Chondrocyte (in vitro differentiated cells): ENCODE data around the gene ECE1. TPM values are rescaled to one million over a fixed set of nuclear protein-coding genes. Genes with fewer than 3 reads are reported as not detected.

ENCODE experiments used
- DNase-seq: peaks from one replicate; pipeline ENCODE4 v3.0.0; 2021; ENCODE audit warnings: mixed read lengths, low spot score
- H3K27ac Mint-ChIP-seq: one replicate; pipeline ENCODE4 v1.8.0; 2021; ENCODE audit warnings: mild to moderate bottlenecking, moderate library complexity, mixed read lengths; ENCODE audit not compliant: unreplicated experiment
- H3K27me3 Mint-ChIP-seq: 2 replicates; pipeline ENCODE4 v1.8.0; 2021; ENCODE audit warnings: low read depth, mixed read lengths
- H3K36me3 Mint-ChIP-seq: 2 replicates; pipeline ENCODE4 v1.8.0; 2021; ENCODE audit warnings: low read depth, mixed read lengths
- H3K4me1 Mint-ChIP-seq: 2 replicates; pipeline ENCODE4 v1.8.0; 2021; ENCODE audit warnings: low read depth, mild to moderate bottlenecking, mixed read lengths
- H3K4me3 Mint-ChIP-seq: one replicate; pipeline ENCODE4 v1.8.0; 2021; ENCODE audit warnings: mild to moderate bottlenecking, moderate library complexity, mixed read lengths; ENCODE audit not compliant: unreplicated experiment
- H3K9me3 Mint-ChIP-seq: 2 replicates; pipeline ENCODE4 v1.8.0; 2021; ENCODE audit warnings: low read depth, mixed read lengths
- total RNA-seq: library from RNA; stranded (reverse); gene quantifications from 3 replicates; pipeline ENCODE4 v1.2.1, GENCODE V29; 2021
- TF ChIP-seq, protein P1 (sequence below): fragments of 200-600 bp; sonication (generic); IDR thresholded peaks from 2 replicates; pipeline ENCODE4 v1.5.0; 2021; ENCODE audit warnings: antibody characterized with exemption, mild to moderate bottlenecking, moderate library complexity

The ECE1 gene
- total RNA-seq, 1 donor from 2014 or later: 98.5 TPM

GRCh38 chr1:21258331-21259134 is 31.7 kb downstream of the ECE1 start:
- DNase-seq: no peak
- TF ChIP-seq, protein P1, sequence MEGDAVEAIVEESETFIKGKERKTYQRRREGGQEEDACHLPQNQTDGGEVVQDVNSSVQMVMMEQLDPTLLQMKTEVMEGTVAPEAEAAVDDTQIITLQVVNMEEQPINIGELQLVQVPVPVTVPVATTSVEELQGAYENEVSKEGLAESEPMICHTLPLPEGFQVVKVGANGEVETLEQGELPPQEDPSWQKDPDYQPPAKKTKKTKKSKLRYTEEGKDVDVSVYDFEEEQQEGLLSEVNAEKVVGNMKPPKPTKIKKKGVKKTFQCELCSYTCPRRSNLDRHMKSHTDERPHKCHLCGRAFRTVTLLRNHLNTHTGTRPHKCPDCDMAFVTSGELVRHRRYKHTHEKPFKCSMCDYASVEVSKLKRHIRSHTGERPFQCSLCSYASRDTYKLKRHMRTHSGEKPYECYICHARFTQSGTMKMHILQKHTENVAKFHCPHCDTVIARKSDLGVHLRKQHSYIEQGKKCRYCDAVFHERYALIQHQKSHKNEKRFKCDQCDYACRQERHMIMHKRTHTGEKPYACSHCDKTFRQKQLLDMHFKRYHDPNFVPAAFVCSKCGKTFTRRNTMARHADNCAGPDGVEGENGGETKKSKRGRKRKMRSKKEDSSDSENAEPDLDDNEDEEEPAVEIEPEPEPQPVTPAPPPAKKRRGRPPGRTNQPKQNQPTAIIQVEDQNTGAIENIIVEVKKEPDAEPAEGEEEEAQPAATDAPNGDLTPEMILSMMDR: no peak
- peaks cover 23% of the 10 kb centered on the region for H3K36me3 Mint-ChIP-seq
- no peaks in the 10 kb centered on the region for H3K9me3 Mint-ChIP-seq
- no peak overlapping the region for H3K4me3 Mint-ChIP-seq
- H3K27me3 Mint-ChIP-seq: no peaks in the 10 kb centered on the region
- peaks cover 52% of the 10 kb centered on the region for H3K4me1 Mint-ChIP-seq
- peak overlapping the region; percentile 22 for H3K27ac Mint-ChIP-seq

DNA sequence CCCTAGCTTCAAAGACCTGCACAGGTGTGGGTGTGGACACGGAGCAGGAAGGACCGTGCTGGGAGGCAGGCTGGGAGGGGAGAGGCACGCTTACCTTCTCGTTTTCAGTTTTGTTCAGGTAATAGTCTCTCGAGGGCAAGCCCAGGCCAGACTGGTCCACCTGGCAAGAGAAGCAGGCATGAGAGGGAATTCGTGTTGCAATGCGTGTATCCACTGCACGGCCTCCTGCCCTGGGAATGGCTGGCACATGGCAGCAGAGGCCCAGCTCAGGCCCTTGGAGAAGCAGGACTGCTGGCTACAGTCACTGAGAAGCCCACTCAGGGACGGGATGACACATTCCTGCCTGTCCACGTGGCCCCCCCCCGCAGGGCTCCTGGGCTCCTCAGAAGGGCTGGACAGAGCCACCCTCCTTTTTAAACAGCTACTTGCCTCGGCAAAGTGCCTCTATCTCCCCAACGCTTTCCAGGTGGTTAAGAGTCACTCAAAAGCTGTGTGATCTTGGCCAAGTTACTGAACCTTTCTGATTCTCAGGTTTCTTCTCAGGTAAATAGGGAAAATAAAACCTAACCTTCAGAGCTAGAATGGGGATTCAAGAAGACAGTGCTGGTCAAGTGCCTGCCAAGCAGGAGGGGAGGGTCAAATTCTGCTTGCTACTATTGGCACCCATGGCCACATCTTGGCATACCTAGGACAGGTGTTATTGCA is 32.7 kb downstream of the ECE1 start:
- H3K9me3 Mint-ChIP-seq: no peaks in the 10 kb centered on the region
- H3K4me3 Mint-ChIP-seq: no peak overlapping the region
- peaks cover 20% of the 10 kb centered on the region for H3K36me3 Mint-ChIP-seq
- H3K27me3 Mint-ChIP-seq: no peaks in the 10 kb centered on the region
- no peak overlapping the region for H3K27ac Mint-ChIP-seq
- peaks cover 48% of the 10 kb centered on the region for H3K4me1 Mint-ChIP-seq
- TF ChIP-seq, protein P1: no peak
- DNase-seq: no peak

- no peaks in the 10 kb centered on the region for H3K9me3 Mint-ChIP-seq
- TF ChIP-seq, protein P1: no peak
- no peak overlapping the region for H3K27ac Mint-ChIP-seq
- H3K4me1 Mint-ChIP-seq: peaks cover 48% of the 10 kb centered on the region
- H3K4me3 Mint-ChIP-seq: no peak overlapping the region
- H3K27me3 Mint-ChIP-seq: no peaks in the 10 kb centered on the region
- H3K36me3 Mint-ChIP-seq: peaks cover 23% of the 10 kb centered on the region
- DNase-seq: no peak
Observed at GRCh38 chr1:21256776-21257175, 33.5 kb downstream of the ECE1 start.

GRCh38 chr1:21255943-21256320 is 34.3 kb downstream of the ECE1 start:
- peaks cover 44% of the 10 kb centered on the region for H3K4me1 Mint-ChIP-seq
- H3K4me3 Mint-ChIP-seq: no peak overlapping the region
- no peaks in the 10 kb centered on the region for H3K9me3 Mint-ChIP-seq
- TF ChIP-seq, protein P1: no peak
- H3K36me3 Mint-ChIP-seq: peaks cover 24% of the 10 kb centered on the region
- no peak for DNase-seq
- H3K27me3 Mint-ChIP-seq: no peaks in the 10 kb centered on the region
- no peak overlapping the region for H3K27ac Mint-ChIP-seq

DNA sequence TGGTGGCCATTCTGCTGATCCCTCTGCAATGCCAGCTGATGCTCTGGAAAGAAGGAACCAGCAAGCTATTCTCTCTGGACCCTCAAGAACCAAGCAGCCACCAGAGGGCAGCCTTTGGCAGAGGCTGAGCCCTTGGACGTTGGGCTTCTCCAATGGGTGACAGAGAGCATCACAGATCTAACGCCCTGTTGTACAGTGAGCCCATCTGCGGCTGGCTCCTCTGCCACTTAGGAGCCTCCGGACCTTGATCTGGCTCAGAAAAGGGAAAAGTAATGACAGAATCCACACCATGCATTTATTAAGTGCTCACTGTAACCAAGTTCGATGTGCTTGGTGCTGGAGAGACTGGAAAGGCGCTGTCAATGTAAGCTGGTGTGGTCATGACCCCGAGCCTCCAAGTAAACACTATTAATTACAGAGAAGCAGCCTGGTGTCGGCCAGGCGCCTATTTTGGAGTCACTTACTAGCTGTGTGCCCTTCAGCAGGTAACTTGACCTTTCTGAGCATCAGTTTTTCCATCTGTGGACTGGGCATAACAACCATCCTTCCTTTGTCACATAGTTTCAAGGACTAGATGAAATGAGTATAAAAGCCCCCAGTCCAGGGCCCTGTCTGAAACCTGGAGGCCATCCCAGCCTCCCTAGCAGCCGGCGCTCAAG is 34.9 kb downstream of the ECE1 start:
- Mint-ChIP-seq H3K36me3 (peaks cover 23% of the 10 kb centered on the region), H3K4me3 (no peak overlapping the region), H3K4me1 (peaks cover 39% of the 10 kb centered on the region), H3K9me3 (no peaks in the 10 kb centered on the region), H3K27ac (peak overlapping the region; percentile 77), H3K27me3 (no peaks in the 10 kb centered on the region)
- DNase-seq: no peak
- TF ChIP-seq, protein P1: peak; percentile 92
